IMR-90 (cell line): ENCODE results near the gene ZNFX1.

Source experiments
- BHLHE40 ChIP-seq: fragments of 150-350 bp; IDR thresholded peaks from 2 replicates; pipeline ENCODE4 v1.6.1; 2016; ENCODE audit warnings: mild to moderate bottlenecking, low read depth, low read length
- CEBPB ChIP-seq: IDR thresholded peaks from 2 replicates; pipeline ENCODE4 v1.6.1; 2012; ENCODE audit warnings: low read depth, low read length, improper control_type of control experiment
- CTCF ChIP-seq: conservative IDR thresholded peaks from 2 replicates; pipeline ENCODE4 v1.5.1; 2012; ENCODE audit warnings: mild to moderate bottlenecking, low read depth, low read length, improper control_type of control experiment
- FOS ChIP-seq: fragments of 150-350 bp; IDR thresholded peaks from 2 replicates; pipeline ENCODE4 v1.6.1; 2016; ENCODE audit warnings: low read depth, low read length
- MAFK ChIP-seq: IDR thresholded peaks from 2 replicates; pipeline ENCODE4 v1.6.1; 2012; ENCODE audit warnings: low read depth, low read length, improper control_type of control experiment
- MXI1 ChIP-seq: IDR thresholded peaks from 2 replicates; pipeline ENCODE4 v1.6.1; 2012; ENCODE audit warnings: low read depth, mild to moderate bottlenecking, low read length, moderate library complexity, borderline replicate concordance
- NFE2L2 ChIP-seq: fragments of 150-350 bp; IDR thresholded peaks from 2 replicates; pipeline ENCODE4 v1.6.1; 2016; ENCODE audit warnings: low read depth, mild to moderate bottlenecking, low read length
- POLR2A ChIP-seq: IDR thresholded peaks from 2 replicates; pipeline ENCODE4 v1.6.1; 2012; ENCODE audit warnings: mild to moderate bottlenecking, low read depth, low read length
- RAD21 ChIP-seq: IDR thresholded peaks from 2 replicates; pipeline ENCODE4 v1.6.1; 2012; ENCODE audit warnings: low read length, improper control_type of control experiment
- RFX5 ChIP-seq: IDR thresholded peaks from 2 replicates; pipeline ENCODE4 v1.8.0; 2012; ENCODE audit warnings: low read depth, mild to moderate bottlenecking, low read length, moderate library complexity
- USF2 ChIP-seq: fragments of 150-350 bp; IDR thresholded peaks from 2 replicates; pipeline ENCODE4 v1.6.1; 2017; ENCODE audit warnings: mild to moderate bottlenecking, antibody characterized with exemption, low read length, low read depth

GRCh38 chr20:49308875-49309274 is 31.0 kb upstream of the ZNFX1 start:
- TF ChIP-seq MXI1 (no peak), CTCF (no peak), USF2 (no peak), CEBPB (no peak), BHLHE40 (no peak), RFX5 (no peak), FOS (no peak), RAD21 (no peak), NFE2L2 (no peak), POLR2A (no peak), MAFK (no peak)
